Measurements from ENCODE around the gene EFHC1. TPM values are rescaled to one million over a fixed set of nuclear protein-coding genes. Genes with fewer than 3 reads are reported as not detected.

EFHC1 gene
- total and polyA plus RNA-seq, 2 of the 13 experiments (the other 11 are each of a cell fraction or from before 2014, with no cell fraction given) = 23.4 to 29.5 TPM

DNA sequence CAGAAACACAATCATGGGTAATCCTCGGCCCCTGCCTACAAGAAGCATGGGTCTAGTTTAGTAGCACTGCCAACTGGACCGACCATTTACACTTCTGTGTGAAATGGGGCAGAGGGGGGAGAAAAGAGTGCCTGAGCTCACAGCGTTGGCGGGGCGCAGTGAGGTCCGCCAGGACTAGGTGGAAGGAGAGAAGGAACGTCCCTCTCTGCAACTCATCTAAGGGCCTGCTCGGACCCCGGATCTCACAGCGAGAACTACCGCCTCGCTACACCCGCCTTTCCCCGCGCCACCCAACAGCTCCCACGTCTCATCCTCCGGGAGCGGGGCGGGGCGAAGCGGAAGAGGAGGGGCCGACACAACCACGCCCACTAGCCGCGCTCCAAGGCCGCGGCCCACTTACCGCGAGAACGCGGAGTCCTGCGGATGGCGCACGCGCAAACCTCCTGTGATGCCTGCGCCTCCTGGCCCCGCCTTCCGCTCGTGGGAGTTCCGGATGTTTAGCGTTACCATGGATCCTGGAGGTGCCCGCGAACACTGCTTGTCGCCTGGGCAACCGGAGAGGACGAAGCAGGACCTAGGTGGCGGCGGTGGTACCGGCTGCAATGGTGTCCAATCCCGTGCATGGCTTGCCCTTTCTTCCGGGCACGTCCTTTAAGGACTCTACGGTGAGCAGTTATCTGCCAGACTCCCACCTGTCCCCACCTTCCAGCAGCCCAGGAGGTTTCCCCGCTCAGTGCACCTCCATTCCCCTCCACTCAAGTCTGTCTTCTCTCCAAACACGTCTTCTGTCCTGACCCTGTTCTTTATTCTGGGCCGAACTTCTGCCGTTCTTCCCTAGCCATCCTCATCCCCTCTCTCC is at the start of gene EFHC1 (continued):
- TF ChIP-seq, protein P1, sequence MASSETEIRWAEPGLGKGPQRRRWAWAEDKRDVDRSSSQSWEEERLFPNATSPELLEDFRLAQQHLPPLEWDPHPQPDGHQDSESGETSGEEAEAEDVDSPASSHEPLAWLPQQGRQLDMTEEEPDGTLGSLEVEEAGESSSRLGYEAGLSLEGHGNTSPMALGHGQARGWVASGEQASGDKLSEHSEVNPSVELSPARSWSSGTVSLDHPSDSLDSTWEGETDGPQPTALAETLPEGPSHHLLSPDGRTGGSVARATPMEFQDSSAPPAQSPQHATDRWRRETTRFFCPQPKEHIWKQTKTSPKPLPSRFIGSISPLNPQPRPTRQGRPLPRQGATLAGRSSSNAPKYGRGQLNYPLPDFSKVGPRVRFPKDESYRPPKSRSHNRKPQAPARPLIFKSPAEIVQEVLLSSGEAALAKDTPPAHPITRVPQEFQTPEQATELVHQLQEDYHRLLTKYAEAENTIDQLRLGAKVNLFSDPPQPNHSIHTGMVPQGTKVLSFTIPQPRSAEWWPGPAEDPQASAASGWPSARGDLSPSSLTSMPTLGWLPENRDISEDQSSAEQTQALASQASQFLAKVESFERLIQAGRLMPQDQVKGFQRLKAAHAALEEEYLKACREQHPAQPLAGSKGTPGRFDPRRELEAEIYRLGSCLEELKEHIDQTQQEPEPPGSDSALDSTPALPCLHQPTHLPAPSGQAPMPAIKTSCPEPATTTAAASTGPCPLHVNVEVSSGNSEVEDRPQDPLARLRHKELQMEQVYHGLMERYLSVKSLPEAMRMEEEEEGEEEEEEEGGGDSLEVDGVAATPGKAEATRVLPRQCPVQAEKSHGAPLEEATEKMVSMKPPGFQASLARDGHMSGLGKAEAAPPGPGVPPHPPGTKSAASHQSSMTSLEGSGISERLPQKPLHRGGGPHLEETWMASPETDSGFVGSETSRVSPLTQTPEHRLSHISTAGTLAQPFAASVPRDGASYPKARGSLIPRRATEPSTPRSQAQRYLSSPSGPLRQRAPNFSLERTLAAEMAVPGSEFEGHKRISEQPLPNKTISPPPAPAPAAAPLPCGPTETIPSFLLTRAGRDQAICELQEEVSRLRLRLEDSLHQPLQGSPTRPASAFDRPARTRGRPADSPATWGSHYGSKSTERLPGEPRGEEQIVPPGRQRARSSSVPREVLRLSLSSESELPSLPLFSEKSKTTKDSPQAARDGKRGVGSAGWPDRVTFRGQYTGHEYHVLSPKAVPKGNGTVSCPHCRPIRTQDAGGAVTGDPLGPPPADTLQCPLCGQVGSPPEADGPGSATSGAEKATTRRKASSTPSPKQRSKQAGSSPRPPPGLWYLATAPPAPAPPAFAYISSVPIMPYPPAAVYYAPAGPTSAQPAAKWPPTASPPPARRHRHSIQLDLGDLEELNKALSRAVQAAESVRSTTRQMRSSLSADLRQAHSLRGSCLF (CRISPR knock-in tag; IDR thresholded peaks at IDR 0.05; ENCODE audit: borderline replicate concordance) = no peak
- TF ChIP-seq SRSF4 (IDR thresholded peaks at IDR 0.05; ENCODE audit: low read depth, low read length, poor library complexity, severe bottlenecking) = no peak
- TF ChIP-seq POLR2AphosphoS5 (IDR thresholded peaks at IDR 0.05; ENCODE audit: low read depth, low read length) = peak; percentile 98
- TF ChIP-seq, protein P2, sequence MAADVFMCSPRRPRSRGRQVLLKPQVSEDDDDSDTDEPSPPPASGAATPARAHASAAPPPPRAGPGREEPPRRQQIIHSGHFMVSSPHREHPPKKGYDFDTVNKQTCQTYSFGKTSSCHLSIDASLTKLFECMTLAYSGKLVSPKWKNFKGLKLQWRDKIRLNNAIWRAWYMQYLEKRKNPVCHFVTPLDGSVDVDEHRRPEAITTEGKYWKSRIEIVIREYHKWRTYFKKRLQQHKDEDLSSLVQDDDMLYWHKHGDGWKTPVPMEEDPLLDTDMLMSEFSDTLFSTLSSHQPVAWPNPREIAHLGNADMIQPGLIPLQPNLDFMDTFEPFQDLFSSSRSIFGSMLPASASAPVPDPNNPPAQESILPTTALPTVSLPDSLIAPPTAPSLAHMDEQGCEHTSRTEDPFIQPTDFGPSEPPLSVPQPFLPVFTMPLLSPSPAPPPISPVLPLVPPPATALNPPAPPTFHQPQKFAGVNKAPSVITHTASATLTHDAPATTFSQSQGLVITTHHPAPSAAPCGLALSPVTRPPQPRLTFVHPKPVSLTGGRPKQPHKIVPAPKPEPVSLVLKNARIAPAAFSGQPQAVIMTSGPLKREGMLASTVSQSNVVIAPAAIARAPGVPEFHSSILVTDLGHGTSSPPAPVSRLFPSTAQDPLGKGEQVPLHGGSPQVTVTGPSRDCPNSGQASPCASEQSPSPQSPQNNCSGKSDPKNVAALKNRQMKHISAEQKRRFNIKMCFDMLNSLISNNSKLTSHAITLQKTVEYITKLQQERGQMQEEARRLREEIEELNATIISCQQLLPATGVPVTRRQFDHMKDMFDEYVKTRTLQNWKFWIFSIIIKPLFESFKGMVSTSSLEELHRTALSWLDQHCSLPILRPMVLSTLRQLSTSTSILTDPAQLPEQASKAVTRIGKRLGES (CRISPR knock-in tag; IDR thresholded peaks at IDR 0.05; ENCODE audit: borderline replicate concordance) = no peak
- TF ChIP-seq ZNF33B (CRISPR knock-in tag; IDR thresholded peaks at IDR 0.05) = 0 out of 2 replicates have a peak, but pooled peaks have one; percentile 50
- TF ChIP-seq RAD21 (CRISPR knock-in tag; IDR thresholded peaks at IDR 0.05) = peak; percentile 72
- no peak; the same call in 1 of the 2 replicates for TF ChIP-seq ZNF558 (CRISPR knock-in tag; IDR thresholded peaks at IDR 0.05; ENCODE audit: borderline replicate concordance)
- peak; percentile 67; the same call in 1 of the 2 replicates for TF ChIP-seq HNRNPL (IDR thresholded peaks at IDR 0.05; ENCODE audit: low read depth, low read length)
- TF ChIP-seq, protein P3, sequence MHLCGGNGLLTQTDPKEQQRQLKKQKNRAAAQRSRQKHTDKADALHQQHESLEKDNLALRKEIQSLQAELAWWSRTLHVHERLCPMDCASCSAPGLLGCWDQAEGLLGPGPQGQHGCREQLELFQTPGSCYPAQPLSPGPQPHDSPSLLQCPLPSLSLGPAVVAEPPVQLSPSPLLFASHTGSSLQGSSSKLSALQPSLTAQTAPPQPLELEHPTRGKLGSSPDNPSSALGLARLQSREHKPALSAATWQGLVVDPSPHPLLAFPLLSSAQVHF (CRISPR knock-in tag; IDR thresholded peaks at IDR 0.05) = peak; percentile 59
- no peak for TF ChIP-seq ZNF329 (CRISPR knock-in tag; IDR thresholded peaks at IDR 0.05; ENCODE audit: low read depth)
- TF ChIP-seq, protein P4, sequence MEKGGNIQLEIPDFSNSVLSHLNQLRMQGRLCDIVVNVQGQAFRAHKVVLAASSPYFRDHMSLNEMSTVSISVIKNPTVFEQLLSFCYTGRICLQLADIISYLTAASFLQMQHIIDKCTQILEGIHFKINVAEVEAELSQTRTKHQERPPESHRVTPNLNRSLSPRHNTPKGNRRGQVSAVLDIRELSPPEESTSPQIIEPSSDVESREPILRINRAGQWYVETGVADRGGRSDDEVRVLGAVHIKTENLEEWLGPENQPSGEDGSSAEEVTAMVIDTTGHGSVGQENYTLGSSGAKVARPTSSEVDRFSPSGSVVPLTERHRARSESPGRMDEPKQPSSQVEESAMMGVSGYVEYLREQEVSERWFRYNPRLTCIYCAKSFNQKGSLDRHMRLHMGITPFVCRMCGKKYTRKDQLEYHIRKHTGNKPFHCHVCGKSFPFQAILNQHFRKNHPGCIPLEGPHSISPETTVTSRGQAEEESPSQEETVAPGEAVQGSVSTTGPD (CRISPR knock-in tag; IDR thresholded peaks at IDR 0.05) = no peak
- peak; percentile 94 for TF ChIP-seq KAT8 (CRISPR knock-in tag; IDR thresholded peaks at IDR 0.05)
- TF ChIP-seq, protein P5, sequence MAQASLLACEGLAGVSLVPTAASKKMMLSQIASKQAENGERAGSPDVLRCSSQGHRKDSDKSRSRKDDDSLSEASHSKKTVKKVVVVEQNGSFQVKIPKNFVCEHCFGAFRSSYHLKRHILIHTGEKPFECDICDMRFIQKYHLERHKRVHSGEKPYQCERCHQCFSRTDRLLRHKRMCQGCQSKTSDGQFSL (CRISPR knock-in tag; IDR thresholded peaks at IDR 0.05) = peak; percentile 46; the same call in 1 of the 2 replicates
- peak; percentile 35; the same call in 1 of the 2 replicates for TF ChIP-seq CREB1 (IDR thresholded peaks at IDR 0.05)
- TF ChIP-seq CREB1 (CRISPR knock-in tag; IDR thresholded peaks at IDR 0.05) = no peak; the same call in none of the 2 replicates
- TF ChIP-seq GZF1 (CRISPR knock-in tag; IDR thresholded peaks at IDR 0.05) = 0 out of 2 replicates have a peak, but pooled peaks have one; percentile 18
- TF ChIP-seq ISX (CRISPR knock-in tag; conservative IDR thresholded peaks at IDR 0.05) = no peak
- TF ChIP-seq ZNF432 (CRISPR knock-in tag; IDR thresholded peaks at IDR 0.05; ENCODE audit: borderline replicate concordance) = no peak
